ENCODE data around the gene NOXO1. TPM values are rescaled to one million over a fixed set of nuclear protein-coding genes. Genes with fewer than 3 reads are reported as not detected.

NOXO1 gene
- total and polyA plus RNA-seq, 2 experiments from 2014 or later: 2.3 to 6.0 TPM

DNA sequence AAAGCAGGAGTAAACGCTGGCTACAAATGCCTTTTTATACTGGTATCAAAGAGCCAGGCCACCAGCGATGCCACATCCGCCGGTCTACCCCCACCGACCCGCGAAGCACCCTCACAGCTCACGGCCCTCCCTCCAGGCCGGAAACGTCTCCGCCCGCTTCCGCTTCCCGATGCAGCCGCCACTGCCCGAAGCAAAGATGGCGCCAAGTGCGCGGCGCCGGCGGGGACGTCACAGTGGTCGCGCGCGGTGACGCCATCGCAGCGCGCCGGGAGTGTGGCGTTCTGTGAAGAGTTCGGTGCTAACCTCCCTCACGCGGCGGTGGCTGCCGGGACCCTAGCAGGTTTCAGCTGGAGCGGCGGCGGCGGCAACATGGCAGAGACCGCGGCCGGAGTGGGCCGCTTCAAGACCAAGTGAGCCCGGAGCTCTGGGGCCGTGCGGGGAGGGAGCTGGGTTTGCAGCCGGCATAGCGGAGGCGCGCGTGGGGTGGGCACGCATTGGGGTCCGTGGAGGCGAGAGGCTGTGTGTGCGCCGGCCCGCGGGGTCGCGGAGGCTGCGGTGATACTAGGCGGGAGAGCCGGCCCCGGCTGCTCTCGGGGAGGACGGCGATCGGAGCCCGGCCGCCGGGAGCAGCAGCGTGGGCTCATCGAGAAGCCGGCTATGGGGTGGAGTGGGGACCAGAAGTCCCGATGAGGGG is 9.3 kb downstream of the NOXO1 start, which contains the start of gene TBL3:
Gene TBL3, plus strand, starts transcription at position 258 of the 694 bp plus-strand sequence. Its CDS starts 112 bp downstream, at position 370.
- 2% methylated on average over 72 of the region's 78 CpGs for WGBS (ENCODE audit: low lambda C conversion rate, missing lambda C conversion rate)
- H3K4me2 ChIP-seq: peak within 1 kb of the TSS; percentile 90
- H3K4me3 ChIP-seq: peak within 1 kb of the TSS; percentile 77

DNA sequence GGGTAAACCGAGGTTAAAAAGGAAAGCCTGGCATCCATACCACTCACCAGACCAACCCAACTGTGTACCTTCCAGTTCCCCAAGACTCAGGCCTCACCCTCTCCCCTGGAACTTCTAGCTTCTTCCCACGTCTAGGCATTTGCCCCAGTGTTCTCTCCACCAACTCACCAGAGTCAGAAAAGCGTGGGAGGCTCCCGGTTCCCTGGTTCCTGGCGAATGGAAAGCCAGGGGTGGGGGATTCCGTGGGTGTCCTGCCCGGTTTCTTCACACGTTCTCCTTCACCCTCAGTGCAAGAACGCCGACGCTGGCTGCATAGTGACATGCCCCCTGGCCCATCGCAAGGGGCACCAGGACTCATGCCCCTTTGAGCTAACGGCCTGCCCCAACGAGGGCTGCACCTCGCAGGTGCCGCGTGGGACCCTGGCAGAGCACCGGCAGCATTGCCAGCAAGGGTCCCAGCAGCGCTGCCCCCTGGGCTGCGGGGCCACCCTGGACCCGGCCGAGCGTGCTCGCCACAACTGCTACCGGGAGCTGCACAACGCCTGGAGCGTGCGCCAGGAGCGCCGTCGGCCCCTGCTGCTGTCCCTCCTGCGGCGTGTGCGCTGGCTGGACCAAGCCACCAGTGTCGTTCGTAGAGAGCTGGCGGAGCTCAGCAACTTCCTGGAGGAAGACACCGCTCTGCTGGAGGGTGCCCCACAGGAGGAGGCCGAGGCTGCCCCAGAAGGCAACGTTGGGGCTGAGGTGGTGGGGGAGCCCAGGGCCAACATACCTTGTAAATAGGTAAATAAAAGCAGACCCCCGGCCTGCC is 12.9 kb downstream of the NOXO1 start:
- H3K27me3 ChIP-seq: no peaks in the 10 kb centered on the region
- H3K9me2 ChIP-seq (replicated peaks; ENCODE audit: insufficient read depth): no peaks in the 10 kb centered on the region
- no peak overlapping the region for H3K27ac ChIP-seq
- peaks cover 21% of the 10 kb centered on the region for H3K4me1 ChIP-seq (ENCODE audit: insufficient read depth)
- H3K4me3 ChIP-seq: no peak overlapping the region
- no peak overlapping the region for H2AFZ ChIP-seq
- WGBS (ENCODE audit: low lambda C conversion rate, missing lambda C conversion rate): 92% methylated on average over 41 of the region's 41 CpGs
- H3K36me3 ChIP-seq (replicated peaks; ENCODE audit: insufficient read depth, low read depth): no peaks in the 10 kb centered on the region
- no peaks in the 10 kb centered on the region for H3K9me3 ChIP-seq (ENCODE audit: low read depth)
- H3K4me2 ChIP-seq: no peak overlapping the region
- no peak for TF ChIP-seq EZH2phosphoT487 (IDR thresholded peaks at IDR 0.05; ENCODE audit: low read depth, severe bottlenecking, unreplicated experiment)
- TF ChIP-seq EZH2 (IDR thresholded peaks at IDR 0.05; ENCODE audit: borderline replicate concordance): no peak
- TF ChIP-seq CTCF (IDR thresholded peaks at IDR 0.05; ENCODE audit: poor library complexity): no peak
- DNase-seq (ENCODE audit: low spot score): no peak
- H3K79me2 ChIP-seq: peaks cover 41% of the 10 kb centered on the region
- H4K20me1 ChIP-seq (ENCODE audit: insufficient read depth, poor library complexity, severe bottlenecking): peaks cover 7% of the 10 kb centered on the region

More for the DNA sequence above, 9.3 kb downstream of the NOXO1 start, which contains the start of gene TBL3:
- Histone ChIP-seq H3K9me2 (replicated peaks; ENCODE audit: insufficient read depth) (no peaks in the 10 kb centered on the region), H3K9me3 (ENCODE audit: low read depth) (no peaks in the 10 kb centered on the region), H3K4me1 (ENCODE audit: insufficient read depth) (peaks cover 11% of the 10 kb centered on the region), H3K79me2 (peaks cover 26% of the 10 kb centered on the region), H3K27ac (peak within 1 kb of the TSS; percentile 94), H2AFZ (peak within 1 kb of the TSS; percentile 94), H3K36me3 (replicated peaks; ENCODE audit: insufficient read depth, low read depth) (no peaks in the 10 kb centered on the region), H4K20me1 (ENCODE audit: insufficient read depth, poor library complexity, severe bottlenecking) (no peaks in the 10 kb centered on the region), H3K27me3 (no peaks in the 10 kb centered on the region)
- DNase-seq (ENCODE audit: low spot score): peak; percentile 96
- TF ChIP-seq EZH2phosphoT487 (IDR thresholded peaks at IDR 0.05; ENCODE audit: low read depth, severe bottlenecking, unreplicated experiment) (no peak), CTCF (IDR thresholded peaks at IDR 0.05; ENCODE audit: poor library complexity) (no peak), EZH2 (IDR thresholded peaks at IDR 0.05; ENCODE audit: borderline replicate concordance) (no peak)

GRCh38 chr16:1966460-1966859 is 14.8 kb downstream of the NOXO1 start, which contains the start of gene RNF151:
Gene RNF151, plus strand, starts transcription at chr16:1966856. Its CDS starts 26 bp downstream, at chr16:1966882.
- H3K27ac ChIP-seq: peak within 1 kb of the TSS; percentile 96

More at GRCh38 chr16:1966460-1966859, 14.8 kb downstream of the NOXO1 start, which contains the start of gene RNF151:
- H3K9me3 ChIP-seq (ENCODE audit: low read depth): no peaks in the 10 kb centered on the region
- no peaks in the 10 kb centered on the region for H3K36me3 ChIP-seq (replicated peaks; ENCODE audit: insufficient read depth, low read depth)
- peak within 1 kb of the TSS; percentile 78 for H3K4me2 ChIP-seq
- WGBS (ENCODE audit: low lambda C conversion rate, missing lambda C conversion rate): 99% methylated on average over 6 of the region's 6 CpGs
- peak within 1 kb of the TSS; percentile 51 for H3K4me3 ChIP-seq
- TF ChIP-seq EZH2 (IDR thresholded peaks at IDR 0.05; ENCODE audit: borderline replicate concordance) (no peak), EZH2phosphoT487 (IDR thresholded peaks at IDR 0.05; ENCODE audit: low read depth, severe bottlenecking, unreplicated experiment) (no peak), CTCF (IDR thresholded peaks at IDR 0.05; ENCODE audit: poor library complexity) (no peak)
- no peaks in the 10 kb centered on the region for H3K9me2 ChIP-seq (replicated peaks; ENCODE audit: insufficient read depth)
- H3K79me2 ChIP-seq: peaks cover 35% of the 10 kb centered on the region
- no peaks in the 10 kb centered on the region for H3K27me3 ChIP-seq
- no peak within 1 kb of the TSS for H2AFZ ChIP-seq
- no peak for DNase-seq (ENCODE audit: low spot score)
- peaks cover 24% of the 10 kb centered on the region for H4K20me1 ChIP-seq (ENCODE audit: insufficient read depth, poor library complexity, severe bottlenecking)
- peaks cover 17% of the 10 kb centered on the region for H3K4me1 ChIP-seq (ENCODE audit: insufficient read depth)
